Measurements from ENCODE around the gene AKAP8L.

AKAP8L gene

GRCh38 chr19:15404780-15405211, 14.0 kb downstream of the AKAP8L start:
- H3K4me3 ChIP-seq (ENCODE audit: low read depth, low read length) = no peak overlapping the region
- DNase-seq (ENCODE audit: low read depth) = no peak
- TF ChIP-seq, protein P1, sequence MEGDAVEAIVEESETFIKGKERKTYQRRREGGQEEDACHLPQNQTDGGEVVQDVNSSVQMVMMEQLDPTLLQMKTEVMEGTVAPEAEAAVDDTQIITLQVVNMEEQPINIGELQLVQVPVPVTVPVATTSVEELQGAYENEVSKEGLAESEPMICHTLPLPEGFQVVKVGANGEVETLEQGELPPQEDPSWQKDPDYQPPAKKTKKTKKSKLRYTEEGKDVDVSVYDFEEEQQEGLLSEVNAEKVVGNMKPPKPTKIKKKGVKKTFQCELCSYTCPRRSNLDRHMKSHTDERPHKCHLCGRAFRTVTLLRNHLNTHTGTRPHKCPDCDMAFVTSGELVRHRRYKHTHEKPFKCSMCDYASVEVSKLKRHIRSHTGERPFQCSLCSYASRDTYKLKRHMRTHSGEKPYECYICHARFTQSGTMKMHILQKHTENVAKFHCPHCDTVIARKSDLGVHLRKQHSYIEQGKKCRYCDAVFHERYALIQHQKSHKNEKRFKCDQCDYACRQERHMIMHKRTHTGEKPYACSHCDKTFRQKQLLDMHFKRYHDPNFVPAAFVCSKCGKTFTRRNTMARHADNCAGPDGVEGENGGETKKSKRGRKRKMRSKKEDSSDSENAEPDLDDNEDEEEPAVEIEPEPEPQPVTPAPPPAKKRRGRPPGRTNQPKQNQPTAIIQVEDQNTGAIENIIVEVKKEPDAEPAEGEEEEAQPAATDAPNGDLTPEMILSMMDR (IDR thresholded peaks at IDR 0.05; ENCODE audit: control insufficient read depth, extremely low read depth, insufficient read depth) = no peak

GRCh38 chr19:15404097-15404779, 14.6 kb downstream of the AKAP8L start:
- DNase-seq (ENCODE audit: low read depth) = no peak
- TF ChIP-seq, protein P1 (IDR thresholded peaks at IDR 0.05; ENCODE audit: control insufficient read depth, extremely low read depth, insufficient read depth) = no peak
- no peak overlapping the region for H3K4me3 ChIP-seq (ENCODE audit: low read depth, low read length)

DNA sequence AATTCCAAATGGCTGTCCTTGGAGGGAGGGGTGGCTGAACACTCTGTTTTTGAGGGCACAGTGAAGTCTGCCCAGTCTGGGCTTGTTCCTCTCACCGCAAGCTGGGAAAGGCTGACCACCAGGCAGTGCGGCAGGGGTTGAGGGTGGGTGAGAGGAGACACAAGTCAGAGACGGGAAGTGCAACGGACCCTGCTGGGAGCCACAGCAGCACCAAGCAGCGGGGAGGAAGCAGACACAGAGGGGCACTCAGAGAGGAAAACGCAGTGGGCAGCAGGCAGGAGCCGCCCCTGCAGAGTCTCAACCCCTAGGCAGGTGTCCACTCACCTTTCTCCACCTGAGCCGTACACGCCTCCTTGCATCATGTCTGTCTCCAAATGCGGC, 15.6 kb downstream of the AKAP8L start:
- TF ChIP-seq, protein P1 (IDR thresholded peaks at IDR 0.05; ENCODE audit: control insufficient read depth, extremely low read depth, insufficient read depth) = no peak
- DNase-seq (ENCODE audit: low read depth) = no peak
- no peak overlapping the region for H3K4me3 ChIP-seq (ENCODE audit: low read depth, low read length)

DNA sequence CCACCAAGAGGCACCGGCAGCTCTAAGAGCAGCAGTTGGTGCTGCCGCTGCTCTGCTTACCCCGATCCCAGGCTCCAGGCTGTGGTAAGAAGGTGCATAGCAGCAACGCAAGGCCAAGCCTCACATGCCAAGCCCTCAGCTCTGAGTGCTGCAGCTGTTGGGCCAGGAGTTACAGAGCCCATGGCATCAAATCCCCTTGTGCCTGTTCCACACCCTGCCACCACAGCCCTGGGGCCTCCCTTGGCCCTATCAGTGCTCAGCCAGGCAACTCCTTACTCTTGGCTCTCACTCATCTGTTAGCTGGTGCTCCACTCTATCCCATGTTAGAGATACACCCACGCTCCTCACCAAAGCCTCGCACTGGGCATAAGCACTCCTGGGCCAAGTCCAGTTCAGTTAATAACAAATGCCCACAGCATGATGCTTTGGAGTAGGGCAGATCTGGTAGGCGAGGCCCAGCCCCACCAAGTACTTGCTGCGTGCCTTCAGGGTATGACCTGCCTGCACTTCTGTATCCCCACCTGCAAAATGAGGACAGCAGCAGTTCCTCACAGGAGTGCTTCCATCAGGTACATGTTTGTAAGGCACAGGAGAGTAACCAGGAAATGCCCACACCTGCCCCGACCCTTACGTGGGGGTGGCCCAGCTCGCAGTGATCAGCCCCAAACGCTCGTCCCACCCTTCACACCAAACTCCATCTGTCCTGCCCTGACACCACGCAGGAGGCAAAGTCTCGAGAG, 16.2 kb downstream of the AKAP8L start:
- TF ChIP-seq, protein P1 (IDR thresholded peaks at IDR 0.05; ENCODE audit: control insufficient read depth, extremely low read depth, insufficient read depth) = no peak
- no peak for DNase-seq (ENCODE audit: low read depth)

GRCh38 chr19:15401397-15401710, 17.4 kb downstream of the AKAP8L start:
- no peak for DNase-seq (ENCODE audit: low read depth)
- TF ChIP-seq, protein P1 (IDR thresholded peaks at IDR 0.05; ENCODE audit: control insufficient read depth, extremely low read depth, insufficient read depth) = no peak
- H3K4me3 ChIP-seq (ENCODE audit: low read depth, low read length) = no peak overlapping the region

More for the DNA sequence above, 16.2 kb downstream of the AKAP8L start:
- no peak overlapping the region for H3K4me3 ChIP-seq (ENCODE audit: low read depth, low read length)

GRCh38 chr19:15400521-15401396, 18.0 kb downstream of the AKAP8L start:
- DNase-seq (ENCODE audit: low read depth) = no peak
- TF ChIP-seq, protein P1 (IDR thresholded peaks at IDR 0.05; ENCODE audit: control insufficient read depth, extremely low read depth, insufficient read depth) = no peak
- H3K4me3 ChIP-seq (ENCODE audit: low read depth, low read length) = no peak overlapping the region
